GM12891 (cell line): Measurements from ENCODE around the gene KMO.

Experiments used
- PAX5 ChIP-seq: IDR thresholded peaks from 2 replicates; pipeline ENCODE4 v1.6.1; 2011; ENCODE audit warnings: low read length, moderate library complexity, mild to moderate bottlenecking; ENCODE audit not compliant: insufficient read depth, severe bottlenecking
- POLR2A ChIP-seq: IDR thresholded peaks from 2 replicates; pipeline ENCODE4 v1.6.1; 2011; ENCODE audit warnings: low read depth, low read length, control low read depth

GRCh38 chr1:241641773-241642592 lies 109.8 kb downstream of the KMO start:
- TF ChIP-seq POLR2A (no peak), PAX5 (no peak)
